Measurements from ENCODE around the gene NTM.

The NTM gene

GRCh38 chr11:131350872-131351271 is 19.5 kb upstream of the NTM start:
- Histone ChIP-seq H3K9me3 (ENCODE audit: insufficient read depth, low read depth, low read length) (no peaks in the 10 kb centered on the region), H3K4me1 (ENCODE audit: insufficient read depth, low read length) (peaks cover 13% of the 10 kb centered on the region; the same call in 1 of the 2 replicates), H3K9ac (ENCODE audit: low read depth, low read length) (no peak overlapping the region; the same call in 1 of the 2 replicates), H3K27ac (ENCODE audit: low read length) (no peak overlapping the region), H3K27me3 (ENCODE audit: insufficient read depth, low read length) (no peaks in the 10 kb centered on the region), H3K4me3 (ENCODE audit: low read length) (no peak overlapping the region), H3K36me3 (ENCODE audit: insufficient read depth, low read depth, low read length) (no peaks in the 10 kb centered on the region)

GRCh38 chr11:131351848-131352247 is 18.6 kb upstream of the NTM start:
- H3K36me3 ChIP-seq (ENCODE audit: insufficient read depth, low read depth, low read length), result no peaks in the 10 kb centered on the region
- no peak overlapping the region for H3K27ac ChIP-seq (ENCODE audit: low read length)
- H3K9ac ChIP-seq (ENCODE audit: low read depth, low read length), result peak overlapping the region; percentile 7; the same call in 1 of the 2 replicates
- H3K27me3 ChIP-seq (ENCODE audit: insufficient read depth, low read length), result no peaks in the 10 kb centered on the region
- no peak overlapping the region for H3K4me3 ChIP-seq (ENCODE audit: low read length)
- H3K4me1 ChIP-seq (ENCODE audit: insufficient read depth, low read length), result peaks cover 13% of the 10 kb centered on the region; the same call in 1 of the 2 replicates
- no peaks in the 10 kb centered on the region for H3K9me3 ChIP-seq (ENCODE audit: insufficient read depth, low read depth, low read length)

- H3K27ac ChIP-seq (ENCODE audit: low read length), result no peak overlapping the region
- no peaks in the 10 kb centered on the region for H3K36me3 ChIP-seq (ENCODE audit: insufficient read depth, low read depth, low read length)
- H3K27me3 ChIP-seq (ENCODE audit: insufficient read depth, low read length), result no peaks in the 10 kb centered on the region
- H3K4me1 ChIP-seq (ENCODE audit: insufficient read depth, low read length), result peaks cover 13% of the 10 kb centered on the region; the same call in 1 of the 2 replicates
- no peak overlapping the region; the same call in 1 of the 2 replicates for H3K9ac ChIP-seq (ENCODE audit: low read depth, low read length)
- H3K9me3 ChIP-seq (ENCODE audit: insufficient read depth, low read depth, low read length), result no peaks in the 10 kb centered on the region
- no peak overlapping the region for H3K4me3 ChIP-seq (ENCODE audit: low read length)
These were observed 16.6 kb upstream of the NTM start for GRCh38 chr11:131353766-131354165.

GRCh38 chr11:131354251-131354701 is 16.1 kb upstream of the NTM start:
- Histone ChIP-seq H3K36me3 (ENCODE audit: insufficient read depth, low read depth, low read length) (no peaks in the 10 kb centered on the region), H3K27ac (ENCODE audit: low read length) (no peak overlapping the region), H3K4me3 (ENCODE audit: low read length) (no peak overlapping the region), H3K9me3 (ENCODE audit: insufficient read depth, low read depth, low read length) (no peaks in the 10 kb centered on the region), H3K9ac (ENCODE audit: low read depth, low read length) (no peak overlapping the region; the same call in 1 of the 2 replicates), H3K27me3 (ENCODE audit: insufficient read depth, low read length) (no peaks in the 10 kb centered on the region), H3K4me1 (ENCODE audit: insufficient read depth, low read length) (peaks cover 13% of the 10 kb centered on the region; the same call in 1 of the 2 replicates)

- Histone ChIP-seq H3K4me3 (ENCODE audit: low read length) (no peak overlapping the region), H3K9ac (ENCODE audit: low read depth, low read length) (no peak overlapping the region), H3K27me3 (ENCODE audit: insufficient read depth, low read length) (no peaks in the 10 kb centered on the region), H3K4me1 (ENCODE audit: insufficient read depth, low read length) (peaks cover 10% of the 10 kb centered on the region; the same call in 1 of the 2 replicates), H3K9me3 (ENCODE audit: insufficient read depth, low read depth, low read length) (no peaks in the 10 kb centered on the region), H3K27ac (ENCODE audit: low read length) (no peak overlapping the region), H3K36me3 (ENCODE audit: insufficient read depth, low read depth, low read length) (no peaks in the 10 kb centered on the region)
These were observed 14.2 kb upstream of the NTM start for GRCh38 chr11:131356206-131356605.

GRCh38 chr11:131365329-131365930 is 5.0 kb upstream of the NTM start:
- Histone ChIP-seq H3K27ac (ENCODE audit: low read length) (no peak overlapping the region), H3K4me3 (ENCODE audit: low read length) (no peak overlapping the region), H3K36me3 (ENCODE audit: insufficient read depth, low read depth, low read length) (no peaks in the 10 kb centered on the region), H3K27me3 (ENCODE audit: insufficient read depth, low read length) (peaks cover 2% of the 10 kb centered on the region; the same call in 1 of the 2 replicates), H3K4me1 (ENCODE audit: insufficient read depth, low read length) (peaks cover 4% of the 10 kb centered on the region; the same call in 1 of the 2 replicates), H3K9me3 (ENCODE audit: insufficient read depth, low read depth, low read length) (no peaks in the 10 kb centered on the region), H3K9ac (ENCODE audit: low read depth, low read length) (no peak overlapping the region)

DNA sequence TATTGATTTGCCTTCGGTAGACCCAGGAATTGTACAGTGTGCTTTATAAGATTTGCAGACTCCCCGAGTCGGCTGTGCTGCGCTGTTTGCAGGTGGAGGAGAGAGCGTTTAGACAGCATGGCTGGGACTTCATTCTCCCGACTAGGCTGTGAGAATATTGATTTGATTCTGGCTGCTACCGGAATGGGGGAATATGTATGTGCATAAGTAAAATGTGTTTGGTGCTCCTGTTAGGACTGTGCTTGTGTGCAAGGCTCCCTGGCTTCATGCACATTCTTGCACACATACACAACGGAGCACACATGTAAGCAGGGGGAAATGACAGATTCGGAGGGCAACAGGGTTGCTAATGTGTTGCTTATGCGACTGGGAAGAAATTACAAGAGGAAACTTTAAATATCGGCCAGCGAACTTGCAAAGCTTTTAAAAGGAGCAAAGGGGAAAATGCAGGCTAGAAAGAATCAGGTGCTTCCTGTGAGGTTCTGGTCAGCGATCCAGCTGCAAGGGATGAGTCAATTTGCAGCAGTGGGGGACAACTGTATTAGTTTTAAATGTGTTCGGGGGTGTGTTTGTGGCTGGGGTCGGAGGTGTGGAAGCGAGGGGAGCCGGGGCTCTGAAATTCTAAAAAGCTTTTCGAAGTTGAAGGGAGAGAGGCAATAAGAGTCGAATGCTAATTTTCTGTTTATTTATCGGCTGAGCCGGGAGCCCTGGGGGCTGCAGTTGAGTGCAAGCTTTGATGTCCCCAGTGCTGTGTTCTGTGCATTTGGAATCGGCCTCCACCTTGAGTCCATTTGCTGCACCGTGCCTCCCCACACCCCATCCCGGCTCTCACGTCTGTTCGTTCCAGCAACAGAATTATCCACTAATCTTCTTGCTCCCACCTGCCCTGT is 731 bp downstream of the NTM start:
- H3K9ac ChIP-seq (ENCODE audit: low read depth, low read length), result no peak overlapping the region
- peaks cover 23% of the 10 kb centered on the region; the same call in 1 of the 2 replicates for H3K27me3 ChIP-seq (ENCODE audit: insufficient read depth, low read length)
- H3K4me3 ChIP-seq (ENCODE audit: low read length), result peak overlapping the region; percentile 12; the same call in 1 of the 2 replicates
- H3K27ac ChIP-seq (ENCODE audit: low read length), result no peak overlapping the region
- no peaks in the 10 kb centered on the region for H3K36me3 ChIP-seq (ENCODE audit: insufficient read depth, low read depth, low read length)
- H3K9me3 ChIP-seq (ENCODE audit: insufficient read depth, low read depth, low read length), result no peaks in the 10 kb centered on the region
- H3K4me1 ChIP-seq (ENCODE audit: insufficient read depth, low read length), result peaks cover 43% of the 10 kb centered on the region

- Histone ChIP-seq H3K36me3 (ENCODE audit: insufficient read depth, low read depth, low read length) (no peaks in the 10 kb centered on the region), H3K27ac (ENCODE audit: low read length) (no peak overlapping the region), H3K4me3 (ENCODE audit: low read length) (peak overlapping the region; percentile 12; the same call in 1 of the 2 replicates), H3K9ac (ENCODE audit: low read depth, low read length) (no peak overlapping the region), H3K4me1 (ENCODE audit: insufficient read depth, low read length) (peaks cover 43% of the 10 kb centered on the region), H3K27me3 (ENCODE audit: insufficient read depth, low read length) (peaks cover 23% of the 10 kb centered on the region; the same call in 1 of the 2 replicates), H3K9me3 (ENCODE audit: insufficient read depth, low read depth, low read length) (no peaks in the 10 kb centered on the region)
These were observed 1.3 kb downstream of the NTM start for GRCh38 chr11:131371791-131372104.

DNA sequence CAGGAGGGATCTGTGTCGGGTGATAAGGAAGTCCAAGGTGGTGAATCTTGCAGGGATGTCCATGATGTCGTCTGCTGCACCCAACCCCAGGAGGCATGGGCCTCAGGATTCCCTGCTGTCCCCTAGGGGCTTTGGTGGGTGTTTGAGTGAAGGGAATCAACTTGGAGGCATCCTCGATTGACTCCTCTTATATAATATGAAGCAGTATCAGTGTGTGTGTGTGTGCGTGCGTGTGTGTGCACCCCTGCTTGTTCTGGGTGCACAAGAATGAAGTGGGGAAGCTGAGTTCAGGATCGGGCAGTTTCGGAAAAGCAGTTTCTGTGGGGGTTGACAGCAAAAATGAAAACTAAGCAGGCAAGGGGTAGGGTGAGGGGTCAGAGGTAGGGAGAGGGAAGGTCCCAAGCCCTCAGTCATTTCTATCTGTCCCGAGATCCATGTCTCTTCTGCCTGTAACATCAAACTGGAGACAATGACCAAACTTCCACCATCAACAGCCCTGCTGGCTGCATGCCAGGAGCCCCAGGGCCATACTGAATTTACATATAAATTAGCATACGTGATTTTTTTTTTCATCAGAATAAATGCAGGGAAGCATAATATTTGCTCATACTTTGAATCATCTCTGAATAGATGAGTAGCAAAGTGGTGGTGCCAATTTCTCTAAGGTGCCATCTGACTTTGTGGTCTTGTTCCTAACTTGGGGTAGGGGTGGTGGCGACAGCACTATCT is 2.0 kb downstream of the NTM start:
- peaks cover 23% of the 10 kb centered on the region; the same call in 1 of the 2 replicates for H3K27me3 ChIP-seq (ENCODE audit: insufficient read depth, low read length)

GRCh38 chr11:131373095-131373725 is 2.8 kb downstream of the NTM start:
- H3K4me3 ChIP-seq (ENCODE audit: low read length), result no peak overlapping the region
- H3K4me1 ChIP-seq (ENCODE audit: insufficient read depth, low read length), result peaks cover 43% of the 10 kb centered on the region
- peaks cover 23% of the 10 kb centered on the region; the same call in 1 of the 2 replicates for H3K27me3 ChIP-seq (ENCODE audit: insufficient read depth, low read length)
- H3K9ac ChIP-seq (ENCODE audit: low read depth, low read length), result no peak overlapping the region
- no peak overlapping the region for H3K27ac ChIP-seq (ENCODE audit: low read length)
- no peaks in the 10 kb centered on the region for H3K36me3 ChIP-seq (ENCODE audit: insufficient read depth, low read depth, low read length)
- no peaks in the 10 kb centered on the region for H3K9me3 ChIP-seq (ENCODE audit: insufficient read depth, low read depth, low read length)

More for the DNA sequence above, 2.0 kb downstream of the NTM start:
- Histone ChIP-seq H3K9me3 (ENCODE audit: insufficient read depth, low read depth, low read length) (no peaks in the 10 kb centered on the region), H3K36me3 (ENCODE audit: insufficient read depth, low read depth, low read length) (no peaks in the 10 kb centered on the region), H3K9ac (ENCODE audit: low read depth, low read length) (no peak overlapping the region), H3K4me1 (ENCODE audit: insufficient read depth, low read length) (peaks cover 43% of the 10 kb centered on the region), H3K4me3 (ENCODE audit: low read length) (no peak overlapping the region), H3K27ac (ENCODE audit: low read length) (no peak overlapping the region)

- H3K4me1 ChIP-seq (ENCODE audit: insufficient read depth, low read length), result peaks cover 43% of the 10 kb centered on the region
- no peak overlapping the region for H3K9ac ChIP-seq (ENCODE audit: low read depth, low read length)
- no peaks in the 10 kb centered on the region for H3K36me3 ChIP-seq (ENCODE audit: insufficient read depth, low read depth, low read length)
- peaks cover 23% of the 10 kb centered on the region; the same call in 1 of the 2 replicates for H3K27me3 ChIP-seq (ENCODE audit: insufficient read depth, low read length)
- H3K27ac ChIP-seq (ENCODE audit: low read length), result no peak overlapping the region
- H3K9me3 ChIP-seq (ENCODE audit: insufficient read depth, low read depth, low read length), result no peaks in the 10 kb centered on the region
- no peak overlapping the region for H3K4me3 ChIP-seq (ENCODE audit: low read length)
These were observed 3.3 kb downstream of the NTM start for GRCh38 chr11:131373756-131374155.

All from iPS-20b (cell line).